Endothelial cell of umbilical vein (primary cell): Measurements from ENCODE around the gene HPCAL4. TPM values are rescaled to one million over a fixed set of nuclear protein-coding genes. Genes with fewer than 3 reads are reported as not detected.

Experiments used
- BruUV-seq: library from RNA; stranded (reverse); fragments of 400-500 nt; replicated peaks from 2 replicates; lab custom pipeline; 2021; lab: Mats Ljungman, UMichigan
- CTCF ChIA-PET: fragments of 300-600, 350-600 bp; sonication (Branson Sonifier 250); formaldehyde crosslinking; loops from one replicate; lab custom pipeline; 2021; ENCODE audit warnings: antibody characterized with exemption, inconsistent platforms; lab: Charles Lee
- POLR2A ChIA-PET: fragments of 300-600, 350-600 bp; sonication (Branson Sonifier 250); formaldehyde crosslinking; loops from one replicate; lab custom pipeline; 2021; ENCODE audit warnings: antibody characterized with exemption, inconsistent platforms; lab: Charles Lee
- DNase-seq: peaks from one replicate; pipeline ENCODE4 v3.0.0-alpha.2; 2011; ENCODE audit warnings: low read depth, low spot score
- FAIRE-seq: peaks from 2 replicates; lab custom pipeline; 2011; peaks lifted over from hg19 to GRCh38; lab: Jason Lieb, UNC
- H2AFZ ChIP-seq: 2 replicates; pipeline ENCODE4 v1.6.0; 2012; ENCODE audit warnings: low read depth, low read length, control low read depth, inconsistent platforms
- H3K27ac ChIP-seq: 2 replicates; pipeline ENCODE4 v1.5.1; 2011; ENCODE audit warnings: low read depth, mild to moderate bottlenecking, control low read depth, low read length, moderate library complexity; ENCODE audit not compliant: insufficient read depth
- H3K27me3 ChIP-seq, 2 experiments: 2 replicates each; pipeline versions ENCODE4 v1.6.0 to v1.6.1; 2011; ENCODE audit warnings: low read length in 2 of 2, mixed read lengths in 1 of 2; ENCODE audit not compliant: control insufficient read depth in 2 of 2, insufficient read depth in 2 of 2
- H3K36me3 ChIP-seq, 2 experiments: 2 replicates in 1 of 2; 3 replicates in 1 of 2; pipeline ENCODE4 v1.5.1; 2011; ENCODE audit warnings: low read length in 2 of 2, mild to moderate bottlenecking in 1 of 2, moderate library complexity in 1 of 2; ENCODE audit not compliant: control insufficient read depth in 2 of 2, insufficient read depth in 2 of 2; ENCODE audit errors: extremely low read depth in 1 of 2
- H3K4me1 ChIP-seq: 3 replicates; pipeline ENCODE4 v1.5.1; 2011; ENCODE audit warnings: mild to moderate bottlenecking, low read length; ENCODE audit not compliant: control insufficient read depth, insufficient read depth; ENCODE audit errors: extremely low read depth
- H3K4me2 ChIP-seq: 2 replicates; pipeline ENCODE4 v1.6.1; 2011; ENCODE audit warnings: low read length, control low read depth, mixed read lengths; ENCODE audit not compliant: insufficient read depth
- H3K4me3 ChIP-seq, 3 experiments: fragments of 200-600 bp in 1 of 3; sonication (generic), shearing (Covaris generic) in 1 of 3; replicated peaks in 1 of 3; 2 replicates each; pipeline ENCODE4 v1.5.1; 2011 to 2016; ENCODE audit warnings: control low read depth in 3 of 3, low read length in 3 of 3, mild to moderate bottlenecking in 2 of 3, inconsistent platforms in 1 of 3, low read depth in 1 of 3, moderate library complexity in 1 of 3; ENCODE audit not compliant: insufficient read depth in 1 of 3
- H3K79me2 ChIP-seq: 2 replicates; pipeline ENCODE4 v1.6.0; 2012; ENCODE audit warnings: low read length, inconsistent platforms; ENCODE audit not compliant: control insufficient read depth, insufficient read depth
- H3K9ac ChIP-seq: replicated peaks from 2 replicates; pipeline ENCODE3; 2011; ENCODE audit warnings: low read length, control low read depth; ENCODE audit not compliant: insufficient read depth; ENCODE audit errors: extremely low read depth
- H3K9me1 ChIP-seq: replicated peaks from 3 replicates; pipeline ENCODE4 v1.6.0; 2011; ENCODE audit warnings: mild to moderate bottlenecking, low read length; ENCODE audit not compliant: control insufficient read depth, insufficient read depth; ENCODE audit errors: extremely low read depth
- H3K9me3 ChIP-seq: replicated peaks from 2 replicates; pipeline ENCODE4 v1.5.1; 2012; ENCODE audit warnings: low read length, inconsistent platforms; ENCODE audit not compliant: control insufficient read depth, insufficient read depth
- H4K20me1 ChIP-seq: replicated peaks from 2 replicates; pipeline ENCODE3; 2011; ENCODE audit warnings: mild to moderate bottlenecking, low read length; ENCODE audit not compliant: control insufficient read depth, insufficient read depth; ENCODE audit errors: extremely low read depth
- EZH2 ChIP-seq: IDR thresholded peaks from 2 replicates; pipeline ENCODE4 v1.6.1; 2012; ENCODE audit warnings: borderline replicate concordance, low read depth, mild to moderate bottlenecking, moderate library complexity, low read length, inconsistent platforms; ENCODE audit not compliant: severe bottlenecking
- FOS ChIP-seq: IDR thresholded peaks from 2 replicates; pipeline ENCODE4 v1.6.1; 2011; ENCODE audit warnings: mild to moderate bottlenecking, low read length, moderate library complexity, borderline replicate concordance; ENCODE audit not compliant: insufficient read depth
- GATA2 ChIP-seq: IDR thresholded peaks from 2 replicates; pipeline ENCODE4 v1.7.0; 2011; ENCODE audit warnings: low read depth, mild to moderate bottlenecking, moderate library complexity, mixed read lengths, low read length; ENCODE audit not compliant: insufficient read length, insufficient read depth
- JUN ChIP-seq: IDR thresholded peaks from 2 replicates; pipeline ENCODE4 v1.6.1; 2011; ENCODE audit warnings: borderline replicate concordance, low read depth; ENCODE audit not compliant: insufficient read length, insufficient read depth
- MYC ChIP-seq: IDR thresholded peaks from one replicate; pipeline ENCODE4 v1.6.1; 2011; ENCODE audit warnings: mild to moderate bottlenecking, low read depth, low read length
- POLR2A ChIP-seq: IDR thresholded peaks from 2 replicates; pipeline ENCODE4 v1.6.1; 2012; ENCODE audit warnings: low read depth, mild to moderate bottlenecking, control low read depth, low read length
- POLR2AphosphoS5 ChIP-seq: IDR thresholded peaks from 2 replicates; pipeline ENCODE4 v1.6.1; 2012; ENCODE audit warnings: low read depth, mild to moderate bottlenecking, control low read depth, low read length, moderate library complexity; ENCODE audit not compliant: insufficient read depth
- dilution Hi-C: fragments of 300-500 bp; cut with MboI; formaldehyde crosslinking; loops from one replicate; pipeline ENCODE4 v1.15.0; 2019; ENCODE audit warnings: low sequenced_read_pairs; ENCODE audit not compliant: extremely low pct_ligation_motif_present
- intact Hi-C: fragments of 100-400 bp; cut with micrococcal nuclease; formaldehyde crosslinking; loops from one replicate; pipeline ENCODE4 v1.10.0; 2022
- polyA plus RNA-seq, 4 experiments: library from polyadenylated mRNA; depleted of rRNA in 3 of 4; stranded (reverse) in 3 of 4; unstranded in 1 of 4; fragments of >200 nt; gene quantifications; 2 replicates each; pipeline versions ENCODE4 v1.2.1 to v1.2.3, GENCODE V29; 2011 to 2012; ENCODE audit warnings: missing spikeins in 1 of 4
- total RNA-seq: library from RNA; stranded (reverse); gene quantifications from 2 replicates; pipeline ENCODE4 v1.2.3, GENCODE V29; 2021
- TF ChIP-seq, protein P1 (sequence below): IDR thresholded peaks from 2 replicates; pipeline ENCODE4 v1.6.1; 2011; ENCODE audit not compliant: insufficient read depth, insufficient read length
- TF ChIP-seq, protein P2 (sequence below), 2 donors: IDR thresholded peaks; 1 replicate in 1 of 2; 2 replicates in 1 of 2; pipeline ENCODE4 v1.5.1; 2011; ENCODE audit warnings: low read length in 2 of 2, mild to moderate bottlenecking in 2 of 2, moderate library complexity in 2 of 2, control low read depth in 1 of 2, inconsistent platforms in 1 of 2, low read depth in 1 of 2; ENCODE audit not compliant: insufficient read depth in 1 of 2; ENCODE audit errors: extremely low read depth in 1 of 2

Gene HPCAL4
- total and polyA plus RNA-seq, 2 donors (not counting 3 experiments of a cell fraction or from before 2014, with no cell fraction given): not detected

DNA sequence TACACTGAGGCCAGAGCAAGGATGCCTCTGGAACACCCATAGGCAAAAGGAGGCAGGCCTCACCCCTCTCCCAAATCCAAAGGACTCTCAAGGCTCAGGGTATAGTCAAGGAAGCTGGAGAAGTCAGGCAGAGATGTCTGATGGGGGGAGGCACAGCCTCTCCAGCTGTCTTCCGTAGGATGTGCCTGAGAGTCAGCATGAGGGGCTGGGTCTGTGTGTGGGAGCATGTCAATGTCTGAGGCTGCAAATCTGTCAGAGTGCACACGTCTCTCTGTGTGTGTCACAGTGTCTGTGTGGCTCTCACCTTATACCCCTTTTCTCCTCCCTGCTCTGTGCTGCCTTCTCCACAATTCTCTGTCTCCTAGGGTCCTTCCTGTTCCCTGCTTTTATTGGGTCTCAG is 4.0 kb downstream of the HPCAL4 start:
- DNase-seq (no peak), FAIRE-seq (no peak)
- POLR2A ChIA-PET: no interaction called here
- no peak overlapping the region for H3K4me2 ChIP-seq
- intact Hi-C loops (no loop called here), dilution Hi-C loops (no loop called here)
- no peaks in the 10 kb centered on the region for H3K9me1 ChIP-seq
- no peak overlapping the region for H3K9ac ChIP-seq
- H3K79me2 ChIP-seq: no peaks in the 10 kb centered on the region
- no peaks in the 10 kb centered on the region for H3K9me3 ChIP-seq
- no peak overlapping the region for H2AFZ ChIP-seq
- no peaks in the 10 kb centered on the region for H4K20me1 ChIP-seq
- H3K27ac ChIP-seq: no peak overlapping the region
- TF ChIP-seq POLR2AphosphoS5: no peak
- TF ChIP-seq, protein P1, sequence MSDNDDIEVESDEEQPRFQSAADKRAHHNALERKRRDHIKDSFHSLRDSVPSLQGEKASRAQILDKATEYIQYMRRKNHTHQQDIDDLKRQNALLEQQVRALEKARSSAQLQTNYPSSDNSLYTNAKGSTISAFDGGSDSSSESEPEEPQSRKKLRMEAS: no peak
- no peak for TF ChIP-seq JUN
- no peak for TF ChIP-seq MYC
- TF ChIP-seq POLR2A: no peak
- no peak for TF ChIP-seq GATA2
- no peak for TF ChIP-seq FOS
- TF ChIP-seq EZH2: no peak
- TF ChIP-seq, protein P2, sequence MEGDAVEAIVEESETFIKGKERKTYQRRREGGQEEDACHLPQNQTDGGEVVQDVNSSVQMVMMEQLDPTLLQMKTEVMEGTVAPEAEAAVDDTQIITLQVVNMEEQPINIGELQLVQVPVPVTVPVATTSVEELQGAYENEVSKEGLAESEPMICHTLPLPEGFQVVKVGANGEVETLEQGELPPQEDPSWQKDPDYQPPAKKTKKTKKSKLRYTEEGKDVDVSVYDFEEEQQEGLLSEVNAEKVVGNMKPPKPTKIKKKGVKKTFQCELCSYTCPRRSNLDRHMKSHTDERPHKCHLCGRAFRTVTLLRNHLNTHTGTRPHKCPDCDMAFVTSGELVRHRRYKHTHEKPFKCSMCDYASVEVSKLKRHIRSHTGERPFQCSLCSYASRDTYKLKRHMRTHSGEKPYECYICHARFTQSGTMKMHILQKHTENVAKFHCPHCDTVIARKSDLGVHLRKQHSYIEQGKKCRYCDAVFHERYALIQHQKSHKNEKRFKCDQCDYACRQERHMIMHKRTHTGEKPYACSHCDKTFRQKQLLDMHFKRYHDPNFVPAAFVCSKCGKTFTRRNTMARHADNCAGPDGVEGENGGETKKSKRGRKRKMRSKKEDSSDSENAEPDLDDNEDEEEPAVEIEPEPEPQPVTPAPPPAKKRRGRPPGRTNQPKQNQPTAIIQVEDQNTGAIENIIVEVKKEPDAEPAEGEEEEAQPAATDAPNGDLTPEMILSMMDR (IDR thresholded peaks at IDR 0.05; ENCODE audit: extremely low read depth in 1 of 2, insufficient read depth in 1 of 2, low read depth in 1 of 2, low read length in 2 of 2): no peak
- H3K36me3 ChIP-seq: no peaks in the 10 kb centered on the region
- no peaks in the 10 kb centered on the region for H3K4me1 ChIP-seq
- peaks cover 62 to 68% of the 10 kb centered on the region in 2 experiments for H3K27me3 ChIP-seq
- CTCF ChIA-PET: interaction anchor here (1.0 to 1.3 kb wide), 2 partner anchors 14 to 34 kb away, joined by 3 read pairs; no protein-coding TSS in a partner anchor
- no peak overlapping the region for H3K4me3 ChIP-seq
- no TSS peak for BruUV-seq
